ENCODE data around the gene TMEM183A. TPM values are rescaled to one million over a fixed set of nuclear protein-coding genes. Genes with fewer than 3 reads are reported as not detected.

Gene TMEM183A
- total RNA-seq, 4 donors from 2014 or later = 28.7 to 41.4 (median 30.6) TPM

- H3K27me3 ChIP-seq = no peaks in the 10 kb centered on the region
- intact Hi-C loops (cut with DNase I; ENCODE audit: low total_unique reads) = loop anchor here (5.0 to 10.0 kb wide), 3 partner anchors 291 to 1048 kb away; partner anchors contain the start of genes ZBED6 and ZC3H11A
- H3K27ac ChIP-seq = peak overlapping the region; percentile 95 to 98 (median 96)
Measured at GRCh38 chr1:203036537-203036936, 29.4 kb downstream of the TMEM183A start.

GRCh38 chr1:203037509-203038190 lies 30.5 kb downstream of the TMEM183A start:
- no peaks in the 10 kb centered on the region for H3K36me3 ChIP-seq
- TF ChIP-seq CTCF (IDR thresholded peaks at IDR 0.05 in 4 of 5, conservative IDR thresholded peaks at IDR 0.05 in 1 of 5) = no peak
- no peak for TF ChIP-seq POLR2A (IDR thresholded peaks at IDR 0.05)
- H3K4me1 ChIP-seq = peaks cover 52 to 64% of the 10 kb centered on the region in 2 donors
- ATAC-seq (peak; percentile 7 to 19), DNase-seq (peak; percentile 34 to 77)
- H3K27me3 ChIP-seq = no peaks in the 10 kb centered on the region
- peak overlapping the region in 1 of 4 donors; percentile 8 for H3K4me3 ChIP-seq
- no peaks in the 10 kb centered on the region for H3K9me3 ChIP-seq
- H3K27ac ChIP-seq = peak overlapping the region; percentile 95 to 98 (median 96)
- in situ Hi-C loops (cut with MboI; ENCODE audit: low sequenced_read_pairs in 4 of 4) = loop anchor here in 3 of 4 donors (5.0 to 10.0 kb wide), 5 partner anchors 135 to 180 kb away; partner anchors contain the start of gene MYBPH (in 1 of the 3)
- intact Hi-C loops (cut with DNase I; ENCODE audit: low total_unique reads) = loop anchor here (1.0 to 10.0 kb wide), 6 partner anchors 47 to 1047 kb away; partner anchors contain the start of genes ZBED6 and ZC3H11A

More at GRCh38 chr1:203036537-203036936, 29.4 kb downstream of the TMEM183A start:
- no peak for DNase-seq
- Histone ChIP-seq H3K36me3 (no peaks in the 10 kb centered on the region), H3K4me1 (peaks cover 52 to 57% of the 10 kb centered on the region in 2 donors), H3K4me3 (peak overlapping the region in 1 of 4 donors; percentile 25), H3K9me3 (no peaks in the 10 kb centered on the region)
- in situ Hi-C loops (cut with MboI; ENCODE audit: low sequenced_read_pairs in 4 of 4) = loop anchor here in 3 of 4 donors (5.0 to 10.0 kb wide), 5 partner anchors 136 to 181 kb away; partner anchors contain the start of gene MYBPH (in 1 of the 3)
- ATAC-seq = no peak
- no peak for TF ChIP-seq CTCF (IDR thresholded peaks at IDR 0.05 in 4 of 5, conservative IDR thresholded peaks at IDR 0.05 in 1 of 5)
- TF ChIP-seq POLR2A (IDR thresholded peaks at IDR 0.05) = no peak

- Histone ChIP-seq H3K27ac (peak overlapping the region; percentile 95 to 98 (median 96)), H3K9me3 (no peaks in the 10 kb centered on the region), H3K4me3 (peak overlapping the region in 2 of 4 donors; percentile 8 to 24), H3K4me1 (peaks cover 52 to 64% of the 10 kb centered on the region in 2 donors), H3K36me3 (no peaks in the 10 kb centered on the region), H3K27me3 (no peaks in the 10 kb centered on the region)
- peak; percentile 41 to 61 for TF ChIP-seq POLR2A (IDR thresholded peaks at IDR 0.05)
- peak in 3 of 5 experiments; percentile 25 to 34 (median 27) for TF ChIP-seq CTCF (IDR thresholded peaks at IDR 0.05 in 4 of 5, conservative IDR thresholded peaks at IDR 0.05 in 1 of 5)
- in situ Hi-C loops (cut with MboI; ENCODE audit: low sequenced_read_pairs in 4 of 4) (loop anchor here in 3 of 4 donors (5.0 to 10.0 kb wide), 5 partner anchors 134 to 179 kb away; partner anchors contain the start of gene MYBPH (in 1 of the 3)), intact Hi-C loops (cut with DNase I; ENCODE audit: low total_unique reads) (loop anchor here (1.0 to 10.0 kb wide), 6 partner anchors 46 to 1047 kb away; partner anchors contain the start of genes ZBED6 and ZC3H11A)
- ATAC-seq (peak; percentile 65), DNase-seq (peak; percentile 94 to 99)
Measured at GRCh38 chr1:203038217-203038741, 31.1 kb downstream of the TMEM183A start.

- Histone ChIP-seq H3K36me3 (peaks cover 0 to 4% of the 10 kb centered on the region in 2 donors), H3K27me3 (no peaks in the 10 kb centered on the region), H3K27ac (peak overlapping the region; percentile 95 to 98 (median 96)), H3K4me1 (peaks cover 51 to 64% of the 10 kb centered on the region in 2 donors), H3K9me3 (no peaks in the 10 kb centered on the region), H3K4me3 (peak overlapping the region in 1 of 4 donors; percentile 24)
- peak; percentile 92 to 95 (median 94) for TF ChIP-seq CTCF (IDR thresholded peaks at IDR 0.05 in 4 of 5, conservative IDR thresholded peaks at IDR 0.05 in 1 of 5)
- no peak for TF ChIP-seq POLR2A (IDR thresholded peaks at IDR 0.05)
- peak; percentile 69 to 82 for DNase-seq
- ATAC-seq = peak; percentile 48 to 53
- in situ Hi-C loops (cut with MboI; ENCODE audit: low sequenced_read_pairs in 4 of 4) (loop anchor here in 3 of 4 donors (5.0 to 10.0 kb wide), 5 partner anchors 133 to 178 kb away; partner anchors contain the start of gene MYBPH (in 1 of the 3)), intact Hi-C loops (cut with DNase I; ENCODE audit: low total_unique reads) (loop anchor here (1.0 to 10.0 kb wide), 8 partner anchors 45 to 1046 kb away; partner anchors contain the start of genes ZBED6 and ZC3H11A)
Measured at GRCh38 chr1:203038891-203039608, 31.9 kb downstream of the TMEM183A start.
